Testis (tissue), 3 donors: Measurements from ENCODE around the gene VWA8. TPM values are rescaled to one million over a fixed set of nuclear protein-coding genes. Genes with fewer than 3 reads are reported as not detected.

Source experiments
- DNase-seq: peaks from one replicate; pipeline ENCODE4 v3.0.0-alpha.2; 2019
- H3K27ac ChIP-seq, 2 donors: fragments of 200-600 bp; sonication (generic); one replicate each; pipeline ENCODE4 v1.5.1; 2019
- H3K27me3 ChIP-seq: fragments of 200-600 bp; sonication (generic); one replicate; pipeline ENCODE4 v1.5.1; 2019
- H3K36me3 ChIP-seq: fragments of 200-600 bp; sonication (generic); one replicate; pipeline ENCODE4 v1.5.1; 2017; ENCODE audit warnings: low read depth; ENCODE audit errors: missing control alignments
- H3K4me1 ChIP-seq: fragments of 200-600 bp; sonication (generic); one replicate; pipeline ENCODE4 v1.5.1; 2019
- H3K4me3 ChIP-seq, 2 donors: fragments of 200-600 bp; sonication (generic); one replicate each; pipeline ENCODE4 v1.5.1; 2017 to 2019
- H3K9me3 ChIP-seq: fragments of 200-600 bp; sonication (generic); one replicate; pipeline ENCODE4 v1.5.1; 2017
- CTCF ChIP-seq, 3 experiments: fragments of 450-650 bp in 2 of 3; fragments of 200-600 bp in 1 of 3; sonication (generic) in 1 of 3; IDR thresholded peaks; one replicate each; pipeline ENCODE4 v1.5.1; 2016 to 2019; ENCODE audit warnings: antibody characterized with exemption in 3 of 3, mild to moderate bottlenecking in 2 of 3, moderate library complexity in 1 of 3
- POLR2A ChIP-seq: fragments of 450-650 bp; IDR thresholded peaks from one replicate; pipeline ENCODE4 v1.6.1; 2017; ENCODE audit warnings: antibody characterized with exemption, mild to moderate bottlenecking, moderate library complexity
- WGBS, 2 donors: methylation state at CpG; one replicate each; pipeline ENCODE4 v1.1.5; 2018; 5-methylcytosine and 5-hydroxymethylcytosine counted together
- intact Hi-C: fragments of 100-400 bp; cut with DNase I; formaldehyde crosslinking; loops from one replicate; pipeline ENCODE4 v1.15.1; 2023; ENCODE audit warnings: low total_unique reads
- polyA plus RNA-seq: library from polyadenylated mRNA; stranded (reverse); fragments of 350-450 nt; fragmentation: Illumina TruSeq; extraction: RNeasy Lipid Tissue Mini Kit (QIAGEN cat#74804); gene quantifications from one replicate; pipeline ENCODE4 v1.2.3, GENCODE V29; 2014; ENCODE audit warnings: low read depth, low replicate concordance; ENCODE audit not compliant: insufficient read depth
- total RNA-seq, 2 donors: library from RNA; depleted of rRNA; stranded (reverse); fragments of >200 nt; gene quantifications; one replicate each; pipeline ENCODE4 v1.2.3, GENCODE V29; 2016

The VWA8 gene
- total and polyA plus RNA-seq, 3 donors from 2014 or later, result 6.9 to 27.1 (median 15.2) TPM

- TF ChIP-seq CTCF (IDR thresholded peaks at IDR 0.05), result no peak
- TF ChIP-seq POLR2A, result no peak
- Histone ChIP-seq H3K36me3 (no peaks in the 10 kb centered on the region), H3K4me1 (peaks cover 25% of the 10 kb centered on the region), H3K27ac (no peak overlapping the region), H3K27me3 (no peaks in the 10 kb centered on the region), H3K4me3 (no peak overlapping the region), H3K9me3 (no peaks in the 10 kb centered on the region)
- 65 to 78% methylated on average over 6 of the region's 6 CpGs for WGBS, 2 donors
- intact Hi-C loops, result no loop called here
- no peak for DNase-seq
Observed at GRCh38 chr13:41562541-41563178, 398.2 kb downstream of the VWA8 start.

- Histone ChIP-seq H3K4me1 (peaks cover 25% of the 10 kb centered on the region), H3K27me3 (no peaks in the 10 kb centered on the region), H3K9me3 (no peaks in the 10 kb centered on the region), H3K27ac (no peak overlapping the region), H3K4me3 (no peak overlapping the region), H3K36me3 (no peaks in the 10 kb centered on the region)
- peak; percentile 82 for DNase-seq
- intact Hi-C loops, result no loop called here
- WGBS, 2 donors, result 35 to 54% methylated on average over 7 of the region's 7 CpGs
- no peak for TF ChIP-seq CTCF (IDR thresholded peaks at IDR 0.05)
- TF ChIP-seq POLR2A, result no peak
Observed at GRCh38 chr13:41562083-41562482, 398.8 kb downstream of the VWA8 start.

- Histone ChIP-seq H3K27ac (peak overlapping the region in 1 of 2 donors; percentile 25), H3K4me3 (no peak overlapping the region), H3K9me3 (no peaks in the 10 kb centered on the region), H3K4me1 (peaks cover 25% of the 10 kb centered on the region), H3K36me3 (no peaks in the 10 kb centered on the region), H3K27me3 (no peaks in the 10 kb centered on the region)
- intact Hi-C loops, result no loop called here
- TF ChIP-seq CTCF (IDR thresholded peaks at IDR 0.05), result no peak
- no peak for TF ChIP-seq POLR2A
- DNase-seq, result no peak
- 64 to 78% methylated on average over 4 of the region's 4 CpGs for WGBS, 2 donors
Observed at GRCh38 chr13:41561170-41561569, 399.7 kb downstream of the VWA8 start.

- intact Hi-C loops, result no loop called here
- 50 to 64% methylated on average over 3 of the region's 3 CpGs for WGBS, 2 donors
- Histone ChIP-seq H3K4me1 (peaks cover 23% of the 10 kb centered on the region), H3K27me3 (no peaks in the 10 kb centered on the region), H3K4me3 (no peak overlapping the region), H3K36me3 (no peaks in the 10 kb centered on the region), H3K9me3 (no peaks in the 10 kb centered on the region), H3K27ac (no peak overlapping the region)
- no peak for DNase-seq
- TF ChIP-seq POLR2A, result no peak
- no peak for TF ChIP-seq CTCF (IDR thresholded peaks at IDR 0.05)
Observed at GRCh38 chr13:41558781-41559560, 401.9 kb downstream of the VWA8 start.
